Endothelial cell of umbilical vein (primary cell): ENCODE measurements around the gene THTPA. TPM values are rescaled to one million over a fixed set of nuclear protein-coding genes. Genes with fewer than 3 reads are reported as not detected.

Experiments used
- BruUV-seq: library from RNA; stranded (reverse); fragments of 400-500 nt; replicated peaks from 2 replicates; lab custom pipeline; 2021; lab: Mats Ljungman, UMichigan
- CTCF ChIA-PET: fragments of 300-600, 350-600 bp; sonication (Branson Sonifier 250); formaldehyde crosslinking; loops from one replicate; lab custom pipeline; 2021; ENCODE audit warnings: antibody characterized with exemption, inconsistent platforms; lab: Charles Lee
- POLR2A ChIA-PET: fragments of 300-600, 350-600 bp; sonication (Branson Sonifier 250); formaldehyde crosslinking; loops from one replicate; lab custom pipeline; 2021; ENCODE audit warnings: antibody characterized with exemption, inconsistent platforms; lab: Charles Lee
- DNase-seq: peaks from one replicate; pipeline ENCODE4 v3.0.0-alpha.2; 2011; ENCODE audit warnings: low read depth, low spot score
- FAIRE-seq: peaks from 2 replicates; lab custom pipeline; 2011; peaks lifted over from hg19 to GRCh38; lab: Jason Lieb, UNC
- H2AFZ ChIP-seq: 2 replicates; pipeline ENCODE4 v1.6.0; 2012; ENCODE audit warnings: low read depth, low read length, control low read depth, inconsistent platforms
- H3K27ac ChIP-seq: 2 replicates; pipeline ENCODE4 v1.5.1; 2011; ENCODE audit warnings: low read depth, mild to moderate bottlenecking, control low read depth, low read length, moderate library complexity; ENCODE audit not compliant: insufficient read depth
- H3K27me3 ChIP-seq, 2 experiments: 2 replicates each; pipeline versions ENCODE4 v1.6.0 to v1.6.1; 2011; ENCODE audit warnings: low read length in 2 of 2, mixed read lengths in 1 of 2; ENCODE audit not compliant: control insufficient read depth in 2 of 2, insufficient read depth in 2 of 2
- H3K36me3 ChIP-seq, 2 experiments: 2 replicates in 1 of 2; 3 replicates in 1 of 2; pipeline ENCODE4 v1.5.1; 2011; ENCODE audit warnings: low read length in 2 of 2, mild to moderate bottlenecking in 1 of 2, moderate library complexity in 1 of 2; ENCODE audit not compliant: control insufficient read depth in 2 of 2, insufficient read depth in 2 of 2; ENCODE audit errors: extremely low read depth in 1 of 2
- H3K4me1 ChIP-seq: 3 replicates; pipeline ENCODE4 v1.5.1; 2011; ENCODE audit warnings: mild to moderate bottlenecking, low read length; ENCODE audit not compliant: control insufficient read depth, insufficient read depth; ENCODE audit errors: extremely low read depth
- H3K4me2 ChIP-seq: 2 replicates; pipeline ENCODE4 v1.6.1; 2011; ENCODE audit warnings: low read length, control low read depth, mixed read lengths; ENCODE audit not compliant: insufficient read depth
- H3K4me3 ChIP-seq, 3 experiments: fragments of 200-600 bp in 1 of 3; sonication (generic), shearing (Covaris generic) in 1 of 3; replicated peaks in 1 of 3; 2 replicates each; pipeline ENCODE4 v1.5.1; 2011 to 2016; ENCODE audit warnings: control low read depth in 3 of 3, low read length in 3 of 3, mild to moderate bottlenecking in 2 of 3, inconsistent platforms in 1 of 3, low read depth in 1 of 3, moderate library complexity in 1 of 3; ENCODE audit not compliant: insufficient read depth in 1 of 3
- H3K79me2 ChIP-seq: 2 replicates; pipeline ENCODE4 v1.6.0; 2012; ENCODE audit warnings: low read length, inconsistent platforms; ENCODE audit not compliant: control insufficient read depth, insufficient read depth
- H3K9ac ChIP-seq: replicated peaks from 2 replicates; pipeline ENCODE3; 2011; ENCODE audit warnings: low read length, control low read depth; ENCODE audit not compliant: insufficient read depth; ENCODE audit errors: extremely low read depth
- H3K9me1 ChIP-seq: replicated peaks from 3 replicates; pipeline ENCODE4 v1.6.0; 2011; ENCODE audit warnings: mild to moderate bottlenecking, low read length; ENCODE audit not compliant: control insufficient read depth, insufficient read depth; ENCODE audit errors: extremely low read depth
- H3K9me3 ChIP-seq: replicated peaks from 2 replicates; pipeline ENCODE4 v1.5.1; 2012; ENCODE audit warnings: low read length, inconsistent platforms; ENCODE audit not compliant: control insufficient read depth, insufficient read depth
- H4K20me1 ChIP-seq: replicated peaks from 2 replicates; pipeline ENCODE3; 2011; ENCODE audit warnings: mild to moderate bottlenecking, low read length; ENCODE audit not compliant: control insufficient read depth, insufficient read depth; ENCODE audit errors: extremely low read depth
- CTCF ChIP-seq, 2 donors: IDR thresholded peaks; 1 replicate in 1 of 2; 2 replicates in 1 of 2; pipeline ENCODE4 v1.5.1; 2011; ENCODE audit warnings: low read length in 2 of 2, mild to moderate bottlenecking in 2 of 2, moderate library complexity in 2 of 2, control low read depth in 1 of 2, inconsistent platforms in 1 of 2, low read depth in 1 of 2; ENCODE audit not compliant: insufficient read depth in 1 of 2; ENCODE audit errors: extremely low read depth in 1 of 2
- EZH2 ChIP-seq: IDR thresholded peaks from 2 replicates; pipeline ENCODE4 v1.6.1; 2012; ENCODE audit warnings: borderline replicate concordance, low read depth, mild to moderate bottlenecking, moderate library complexity, low read length, inconsistent platforms; ENCODE audit not compliant: severe bottlenecking
- FOS ChIP-seq: IDR thresholded peaks from 2 replicates; pipeline ENCODE4 v1.6.1; 2011; ENCODE audit warnings: mild to moderate bottlenecking, low read length, moderate library complexity, borderline replicate concordance; ENCODE audit not compliant: insufficient read depth
- GATA2 ChIP-seq: IDR thresholded peaks from 2 replicates; pipeline ENCODE4 v1.7.0; 2011; ENCODE audit warnings: low read depth, mild to moderate bottlenecking, moderate library complexity, mixed read lengths, low read length; ENCODE audit not compliant: insufficient read length, insufficient read depth
- JUN ChIP-seq: IDR thresholded peaks from 2 replicates; pipeline ENCODE4 v1.6.1; 2011; ENCODE audit warnings: borderline replicate concordance, low read depth; ENCODE audit not compliant: insufficient read length, insufficient read depth
- MAX ChIP-seq: IDR thresholded peaks from 2 replicates; pipeline ENCODE4 v1.6.1; 2011; ENCODE audit not compliant: insufficient read depth, insufficient read length
- MYC ChIP-seq: IDR thresholded peaks from one replicate; pipeline ENCODE4 v1.6.1; 2011; ENCODE audit warnings: mild to moderate bottlenecking, low read depth, low read length
- POLR2A ChIP-seq: IDR thresholded peaks from 2 replicates; pipeline ENCODE4 v1.6.1; 2012; ENCODE audit warnings: low read depth, mild to moderate bottlenecking, control low read depth, low read length
- POLR2AphosphoS5 ChIP-seq: IDR thresholded peaks from 2 replicates; pipeline ENCODE4 v1.6.1; 2012; ENCODE audit warnings: low read depth, mild to moderate bottlenecking, control low read depth, low read length, moderate library complexity; ENCODE audit not compliant: insufficient read depth
- dilution Hi-C: fragments of 300-500 bp; cut with MboI; formaldehyde crosslinking; loops from one replicate; pipeline ENCODE4 v1.15.0; 2019; ENCODE audit warnings: low sequenced_read_pairs; ENCODE audit not compliant: extremely low pct_ligation_motif_present
- intact Hi-C: fragments of 100-400 bp; cut with micrococcal nuclease; formaldehyde crosslinking; loops from one replicate; pipeline ENCODE4 v1.10.0; 2022
- polyA plus RNA-seq, 4 experiments: library from polyadenylated mRNA; depleted of rRNA in 3 of 4; stranded (reverse) in 3 of 4; unstranded in 1 of 4; fragments of >200 nt; gene quantifications; 2 replicates each; pipeline versions ENCODE4 v1.2.1 to v1.2.3, GENCODE V29; 2011 to 2012; ENCODE audit warnings: missing spikeins in 1 of 4
- total RNA-seq: library from RNA; stranded (reverse); gene quantifications from 2 replicates; pipeline ENCODE4 v1.2.3, GENCODE V29; 2021

THTPA gene
- total and polyA plus RNA-seq, 2 donors (not counting 3 experiments of a cell fraction or from before 2014, with no cell fraction given) = 10.8 to 12.5 TPM

GRCh38 chr14:23517650-23518326 is 38.3 kb upstream of the THTPA start:
- Histone ChIP-seq H4K20me1 (no peaks in the 10 kb centered on the region), H3K4me2 (no peak overlapping the region), H2AFZ (no peak overlapping the region), H3K9me1 (no peaks in the 10 kb centered on the region), H3K79me2 (no peaks in the 10 kb centered on the region), H3K9ac (no peak overlapping the region), H3K4me1 (no peaks in the 10 kb centered on the region), H3K27me3 (no peaks in the 10 kb centered on the region), H3K9me3 (no peaks in the 10 kb centered on the region), H3K4me3 (no peak overlapping the region), H3K27ac (no peak overlapping the region), H3K36me3 (no peaks in the 10 kb centered on the region)
- no peak for DNase-seq
- dilution Hi-C loops (no loop called here), intact Hi-C loops (no loop called here)
- FAIRE-seq = no peak
- CTCF ChIA-PET = no interaction called here
- TF ChIP-seq POLR2AphosphoS5 (no peak), FOS (no peak), EZH2 (no peak), CTCF (IDR thresholded peaks at IDR 0.05; ENCODE audit: extremely low read depth in 1 of 2, insufficient read depth in 1 of 2, low read depth in 1 of 2, low read length in 2 of 2) (no peak), MYC (no peak), POLR2A (no peak), MAX (no peak), GATA2 (no peak), JUN (no peak)
- BruUV-seq = no TSS peak
- POLR2A ChIA-PET = no interaction called here
